ENCODE data around the gene SFPQ.
"Not testable (repeated sequence)": the region's sequence is repeated elsewhere in the genome, so short reads cannot be mapped to it uniquely, and the experiment has no call there.

Gene SFPQ

GRCh38 chr1:35186239-35186638 lies 6.7 kb downstream of the SFPQ start:
- no peak for DNase-seq (ENCODE audit: low read depth)

GRCh38 chr1:35185200-35185599 lies 7.7 kb downstream of the SFPQ start:
- DNase-seq (ENCODE audit: low read depth) = no peak

- DNase-seq (ENCODE audit: low read depth) = no peak
These were observed 8.3 kb downstream of the SFPQ start for GRCh38 chr1:35184495-35185199.

- no peak for DNase-seq (ENCODE audit: low read depth)
These were observed 11.0 kb downstream of the SFPQ start for GRCh38 chr1:35181790-35182455.

GRCh38 chr1:35180776-35181374 lies 12.1 kb downstream of the SFPQ start:
- no peak for DNase-seq (ENCODE audit: low read depth)

GRCh38 chr1:35179908-35180307 lies 13.0 kb downstream of the SFPQ start:
- DNase-seq (ENCODE audit: low read depth) = no peak

GRCh38 chr1:35178874-35179380 lies 14.0 kb downstream of the SFPQ start:
- DNase-seq (ENCODE audit: low read depth) = no peak

GRCh38 chr1:35178295-35178695 lies 14.7 kb downstream of the SFPQ start:
- no peak for DNase-seq (ENCODE audit: low read depth)

GRCh38 chr1:35177237-35177786 lies 15.6 kb downstream of the SFPQ start:
- no peak for DNase-seq (ENCODE audit: low read depth)

- no peak for DNase-seq (ENCODE audit: low read depth)
These were observed 17.3 kb downstream of the SFPQ start for GRCh38 chr1:35175602-35176001.

GRCh38 chr1:35175098-35175576 lies 17.8 kb downstream of the SFPQ start:
- DNase-seq (ENCODE audit: low read depth) = no peak

- no peak for DNase-seq (ENCODE audit: low read depth)
These were observed 18.9 kb downstream of the SFPQ start for GRCh38 chr1:35173909-35174540.

- no peak for DNase-seq (ENCODE audit: low read depth)
These were observed 19.5 kb downstream of the SFPQ start for GRCh38 chr1:35173491-35173890.

GRCh38 chr1:35172022-35172421 lies 20.9 kb downstream of the SFPQ start:
- DNase-seq (ENCODE audit: low read depth) = no peak

- DNase-seq (ENCODE audit: low read depth) = no peak
These were observed 21.4 kb downstream of the SFPQ start for GRCh38 chr1:35171579-35171978.

GRCh38 chr1:35164893-35165292 lies 28.1 kb downstream of the SFPQ start:
- no peak for DNase-seq (ENCODE audit: low read depth)

- no peak for DNase-seq (ENCODE audit: low read depth)
These were observed 41.7 kb downstream of the SFPQ start for GRCh38 chr1:35151220-35151619.

- DNase-seq (ENCODE audit: low read depth) = not testable (repeated sequence)
These were observed 46.9 kb downstream of the SFPQ start for GRCh38 chr1:35145892-35146549.

GRCh38 chr1:35143737-35144508 lies 49.0 kb downstream of the SFPQ start:
- DNase-seq (ENCODE audit: low read depth) = no peak

- not testable (repeated sequence) for DNase-seq (ENCODE audit: low read depth)
These were observed 50.2 kb downstream of the SFPQ start for GRCh38 chr1:35142728-35143127.

- DNase-seq (ENCODE audit: low read depth) = not testable (repeated sequence)
These were observed 50.7 kb downstream of the SFPQ start for GRCh38 chr1:35142294-35142693.

Data from fibroblast of the conjunctiva (primary cell).